Stimulated activated naive CD8-positive, alpha-beta T cell treated with anti-CD3 and anti-CD28 coated beads, Interleukin-15, amount 100 ng/mL, for 72 hours (primary cell): ENCODE data around the gene SMYD1.

Experiments used
- ATAC-seq: fragments of 150-1000 bp; cut with Tn5 transposase; 2 replicates; pipeline ENCODE4 v1.10.0; 2021; ENCODE audit warnings: mild to moderate bottlenecking, moderate library complexity
- DNase-seq, 2 donors: peaks; one replicate each; pipeline ENCODE4 v3.0.0; 2021 to 2022
- H3K27ac Mint-ChIP-seq, 2 donors: one replicate each; pipeline ENCODE4 v1.8.0; 2022; ENCODE audit warnings: mild to moderate bottlenecking in 2 of 2, mixed read lengths in 2 of 2, moderate library complexity in 2 of 2
- H3K27me3 Mint-ChIP-seq: one replicate; pipeline ENCODE4 v1.8.0; 2022; ENCODE audit warnings: mixed read lengths
- H3K4me1 Mint-ChIP-seq: one replicate; pipeline ENCODE4 v1.8.0; 2022; ENCODE audit warnings: mild to moderate bottlenecking, mixed read lengths
- H3K4me3 Mint-ChIP-seq, 2 donors: one replicate each; pipeline ENCODE4 v1.8.0; 2022; ENCODE audit warnings: mild to moderate bottlenecking in 2 of 2, mixed read lengths in 2 of 2, moderate library complexity in 1 of 2
- H3K9me3 Mint-ChIP-seq, 2 donors: one replicate each; pipeline ENCODE4 v1.8.0; 2022; ENCODE audit warnings: mixed read lengths in 2 of 2

Gene SMYD1

DNA sequence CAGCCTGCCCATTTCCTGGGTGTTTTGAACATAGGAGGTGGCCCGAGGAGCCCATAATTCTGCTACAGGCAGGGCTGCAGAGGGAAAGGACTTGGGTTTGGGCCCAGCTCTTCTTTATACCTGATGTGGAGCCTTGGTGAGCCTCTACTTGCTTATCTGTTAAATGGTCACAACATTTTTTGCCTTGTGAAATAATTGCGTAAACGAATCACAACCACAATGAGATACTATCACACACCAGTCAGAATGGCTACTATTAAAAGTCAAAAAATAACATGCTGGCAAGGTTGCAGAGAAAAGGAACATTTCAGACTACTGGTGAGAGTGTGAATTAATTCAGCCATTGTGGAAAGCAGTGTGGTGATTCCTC, 64.4 kb downstream of the SMYD1 start:
- ATAC-seq (no peak), DNase-seq (no peak)
- Mint-ChIP-seq H3K9me3 (no peaks in the 10 kb centered on the region), H3K27me3 (peaks cover 15% of the 10 kb centered on the region), H3K4me3 (no peak overlapping the region), H3K4me1 (no peaks in the 10 kb centered on the region), H3K27ac (no peak overlapping the region)

DNA sequence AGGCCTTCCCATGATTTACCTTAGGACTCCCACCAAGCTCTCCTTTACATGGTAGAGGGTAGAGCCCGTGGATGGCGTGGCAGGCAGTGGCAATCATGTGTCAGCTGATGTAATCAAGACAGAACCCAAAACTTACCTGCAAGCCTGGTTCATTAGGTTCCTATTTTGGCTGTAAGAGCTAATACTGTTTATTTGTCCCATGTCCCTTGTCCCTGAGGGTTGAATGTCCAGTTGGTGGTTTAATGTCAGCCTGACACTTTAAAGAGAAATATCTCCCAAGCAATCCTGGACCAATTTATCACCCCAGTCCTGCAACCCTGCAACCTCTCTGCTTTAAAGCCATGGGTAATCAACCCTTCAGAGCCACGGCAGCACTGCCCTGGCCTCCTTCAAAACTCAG, 66.2 kb downstream of the SMYD1 start:
- Mint-ChIP-seq H3K27me3 (peaks cover 17% of the 10 kb centered on the region), H3K9me3 (no peaks in the 10 kb centered on the region), H3K4me3 (no peak overlapping the region), H3K27ac (peak overlapping the region in 1 of 2 donors; percentile 37), H3K4me1 (no peaks in the 10 kb centered on the region)
- ATAC-seq = no peak
- no peak for DNase-seq

DNA sequence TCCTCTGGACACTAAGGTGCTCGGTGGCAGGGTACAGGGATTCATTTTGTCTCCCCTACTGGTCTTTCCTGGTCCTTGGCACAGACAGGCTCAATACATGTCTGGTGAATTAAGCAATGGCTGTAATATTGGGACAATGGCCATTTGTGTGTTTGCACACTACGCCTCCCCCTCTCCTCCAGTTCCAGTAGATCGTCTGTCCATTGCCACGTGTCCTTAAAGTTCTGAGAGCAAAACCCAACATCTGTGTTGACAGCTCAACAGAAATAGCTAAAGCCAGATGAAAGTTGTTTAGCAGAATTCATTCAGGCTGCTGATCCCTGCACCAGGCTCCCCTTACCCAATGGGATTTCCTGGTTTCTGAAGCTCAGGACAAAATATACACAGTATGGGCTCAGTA, 69.2 kb downstream of the SMYD1 start:
- peaks cover 1 to 3% of the 10 kb centered on the region in 2 donors for H3K9me3 Mint-ChIP-seq
- peaks cover 24% of the 10 kb centered on the region for H3K27me3 Mint-ChIP-seq
- ATAC-seq = no peak
- H3K27ac Mint-ChIP-seq = peak overlapping the region in 1 of 2 donors; percentile 36
- no peak for DNase-seq
- no peak overlapping the region for H3K4me3 Mint-ChIP-seq
- no peaks in the 10 kb centered on the region for H3K4me1 Mint-ChIP-seq

DNA sequence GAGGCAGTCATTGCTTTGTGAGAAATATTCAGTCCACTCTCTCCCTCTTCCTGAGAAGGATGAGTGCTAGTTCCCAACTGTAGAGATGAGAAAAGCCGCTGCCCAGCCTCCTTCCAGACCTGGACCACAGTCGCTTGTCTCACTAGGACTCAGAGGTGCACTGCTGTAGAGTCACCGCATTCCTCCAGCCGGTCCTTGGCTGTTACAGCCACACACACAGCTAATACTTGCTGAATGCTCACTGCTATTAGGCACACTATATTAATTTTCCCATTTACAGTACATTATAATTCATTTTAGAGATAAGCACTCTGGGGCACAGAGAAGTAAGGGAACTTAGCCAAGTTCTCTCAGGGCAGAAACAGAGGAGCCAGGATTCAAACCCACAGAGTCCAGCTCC, 70.2 kb downstream of the SMYD1 start:
- no peak overlapping the region for H3K27ac Mint-ChIP-seq
- peaks cover 25% of the 10 kb centered on the region for H3K27me3 Mint-ChIP-seq
- H3K9me3 Mint-ChIP-seq = peaks cover 4 to 6% of the 10 kb centered on the region in 2 donors
- no peak overlapping the region for H3K4me3 Mint-ChIP-seq
- ATAC-seq = no peak
- no peaks in the 10 kb centered on the region for H3K4me1 Mint-ChIP-seq
- DNase-seq = no peak

DNA sequence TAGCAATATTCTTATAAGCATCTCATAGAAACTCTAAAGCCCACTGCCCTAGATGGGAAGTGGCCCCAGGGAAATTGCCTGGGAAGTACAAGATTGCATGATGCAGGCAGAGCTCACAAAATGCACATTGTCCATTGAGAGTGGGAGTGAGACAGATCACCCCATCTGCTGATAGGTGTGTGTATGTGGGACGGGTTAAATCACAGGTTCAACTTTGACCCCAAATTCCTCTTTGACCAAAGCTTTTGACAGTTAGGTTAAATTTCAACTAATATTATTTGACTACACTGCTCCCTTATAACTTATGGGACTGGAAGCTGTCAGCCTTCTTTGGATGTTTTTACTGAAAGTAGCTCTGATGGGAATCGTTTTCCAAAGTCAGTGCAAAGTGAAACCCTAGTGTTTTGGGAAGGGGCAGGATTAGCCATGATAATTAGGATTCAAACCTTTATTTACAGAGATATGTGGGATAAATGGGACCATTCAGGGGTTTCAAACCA, 71.6 kb downstream of the SMYD1 start:
- DNase-seq = no peak
- peaks cover 39% of the 10 kb centered on the region for H3K27me3 Mint-ChIP-seq
- H3K4me1 Mint-ChIP-seq = no peaks in the 10 kb centered on the region
- H3K27ac Mint-ChIP-seq = no peak overlapping the region
- ATAC-seq = no peak
- H3K4me3 Mint-ChIP-seq = no peak overlapping the region
- peaks cover 4 to 6% of the 10 kb centered on the region in 2 donors for H3K9me3 Mint-ChIP-seq

DNA sequence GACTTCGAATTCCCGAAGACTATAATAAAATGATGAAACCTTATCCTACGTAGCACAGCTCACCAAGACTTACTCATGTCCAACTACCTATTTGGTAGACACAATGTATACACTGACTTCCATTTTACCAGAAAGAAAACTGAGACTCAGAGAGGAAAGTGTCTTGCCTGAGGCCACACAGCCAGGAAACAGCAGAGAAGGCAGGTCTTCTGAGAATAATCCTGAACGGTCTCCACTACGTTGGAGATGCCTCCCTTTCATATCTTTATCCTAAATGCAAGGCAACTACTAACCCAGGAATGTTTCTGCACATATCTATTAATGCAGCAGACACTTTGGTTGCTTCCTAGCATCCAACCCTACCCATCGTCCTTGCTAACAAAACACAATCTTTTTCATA, 72.2 kb downstream of the SMYD1 start:
- H3K9me3 Mint-ChIP-seq = peaks cover 4 to 6% of the 10 kb centered on the region in 2 donors
- peaks cover 39% of the 10 kb centered on the region for H3K27me3 Mint-ChIP-seq
- ATAC-seq (no peak), DNase-seq (no peak)
- H3K4me1 Mint-ChIP-seq = no peaks in the 10 kb centered on the region
- no peak overlapping the region for H3K27ac Mint-ChIP-seq
- no peak overlapping the region for H3K4me3 Mint-ChIP-seq

DNA sequence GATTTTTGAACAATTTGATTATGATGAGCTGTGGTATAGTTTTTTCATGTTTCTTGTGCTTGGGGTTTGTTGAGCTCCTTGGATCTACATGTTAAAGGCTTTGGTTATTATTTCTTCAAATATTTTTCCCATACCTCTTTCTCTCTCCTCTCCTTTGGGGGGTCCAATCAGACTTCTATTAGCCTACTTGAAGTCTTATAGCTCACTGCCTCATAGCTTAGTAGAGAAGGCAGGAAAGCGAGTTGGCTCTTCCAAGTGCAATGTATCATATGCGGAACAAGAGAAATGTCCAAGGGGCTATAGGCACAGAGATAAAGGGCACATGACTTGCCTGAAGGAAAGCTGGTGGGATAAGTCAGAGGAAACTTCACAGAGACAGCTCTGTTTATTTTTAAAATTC, 74.3 kb downstream of the SMYD1 start:
- ATAC-seq (no peak), DNase-seq (no peak)
- Mint-ChIP-seq H3K27me3 (peaks cover 24% of the 10 kb centered on the region), H3K4me3 (no peak overlapping the region), H3K27ac (no peak overlapping the region), H3K4me1 (no peaks in the 10 kb centered on the region), H3K9me3 (peaks cover 4 to 6% of the 10 kb centered on the region in 2 donors)

DNA sequence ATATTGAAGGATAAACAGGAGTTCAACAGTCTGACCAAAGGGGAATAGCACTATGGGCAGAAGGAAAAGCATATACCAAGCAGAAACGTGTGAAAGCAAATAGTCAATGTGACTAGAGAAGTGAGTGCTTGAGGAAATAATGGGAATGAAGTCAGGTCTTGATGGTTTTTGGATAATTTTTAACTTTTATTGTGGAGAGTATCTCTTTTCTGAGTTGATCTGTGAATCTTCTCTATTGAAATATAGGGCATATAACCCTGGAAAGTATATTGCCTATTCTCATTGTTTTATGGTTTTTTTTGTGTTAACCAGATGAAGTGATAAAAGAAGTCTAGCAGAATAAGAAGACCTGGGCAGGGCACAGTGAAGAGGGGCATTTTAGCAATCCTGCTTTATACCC, 76.6 kb downstream of the SMYD1 start:
- ATAC-seq (no peak), DNase-seq (no peak)
- Mint-ChIP-seq H3K4me1 (no peaks in the 10 kb centered on the region), H3K9me3 (peaks cover 19 to 24% of the 10 kb centered on the region in 2 donors), H3K27me3 (peaks cover 22% of the 10 kb centered on the region), H3K4me3 (no peak overlapping the region), H3K27ac (no peak overlapping the region)

DNA sequence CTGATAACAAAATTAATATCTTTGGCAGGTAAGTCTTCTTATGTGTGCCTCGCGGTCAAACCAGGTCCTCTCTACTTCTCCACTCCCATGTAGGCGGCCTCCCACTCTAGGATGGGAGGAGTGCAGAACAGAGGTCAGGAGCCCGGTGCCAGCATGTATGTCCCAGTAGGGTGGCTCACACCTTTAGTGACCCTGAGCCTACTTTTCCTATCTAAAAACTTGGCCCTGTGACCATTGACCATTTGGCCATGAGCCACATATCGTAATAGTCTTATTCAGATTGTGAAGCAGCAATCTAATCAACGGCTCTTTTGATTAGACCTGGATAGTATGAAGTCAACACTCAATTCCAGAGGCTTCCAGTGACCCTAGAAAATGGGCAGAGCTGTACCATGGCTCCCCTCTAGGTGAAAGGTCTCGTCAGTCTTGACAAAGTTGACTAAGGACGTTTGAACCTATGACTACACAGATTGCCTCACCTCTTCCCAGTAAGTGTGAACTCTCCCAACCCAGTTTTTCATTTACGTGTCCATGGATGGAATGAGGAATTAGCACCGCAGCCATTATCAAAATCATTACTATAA, 77.4 kb downstream of the SMYD1 start:
- no peak overlapping the region for H3K27ac Mint-ChIP-seq
- H3K9me3 Mint-ChIP-seq = peaks cover 21 to 28% of the 10 kb centered on the region in 2 donors
- H3K4me3 Mint-ChIP-seq = no peak overlapping the region
- peaks cover 22% of the 10 kb centered on the region for H3K27me3 Mint-ChIP-seq
- no peaks in the 10 kb centered on the region for H3K4me1 Mint-ChIP-seq
- no peak for ATAC-seq
- DNase-seq = no peak

DNA sequence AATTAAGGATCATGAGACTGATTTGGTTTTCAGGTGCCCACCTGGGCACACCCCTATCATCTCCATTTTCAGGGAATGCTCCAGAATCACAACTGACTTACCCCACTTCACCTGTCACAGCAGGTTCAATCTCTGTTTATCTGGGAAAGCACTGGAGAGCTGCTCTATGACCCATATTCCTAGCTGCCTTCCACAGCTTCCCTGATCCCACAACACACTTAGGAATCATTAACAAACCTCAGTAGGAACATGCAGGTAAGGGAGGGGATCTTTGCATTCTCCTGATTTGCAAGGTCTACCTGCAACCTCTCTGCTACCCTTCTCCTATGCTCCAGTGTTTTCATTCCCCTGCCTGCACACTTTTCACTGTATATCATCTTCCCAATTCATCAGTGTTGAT, 79.0 kb downstream of the SMYD1 start:
- DNase-seq = no peak
- H3K4me1 Mint-ChIP-seq = no peaks in the 10 kb centered on the region
- H3K27ac Mint-ChIP-seq = no peak overlapping the region
- H3K9me3 Mint-ChIP-seq = peaks cover 21 to 27% of the 10 kb centered on the region in 2 donors
- H3K4me3 Mint-ChIP-seq = no peak overlapping the region
- H3K27me3 Mint-ChIP-seq = peaks cover 15% of the 10 kb centered on the region
- ATAC-seq = no peak

DNA sequence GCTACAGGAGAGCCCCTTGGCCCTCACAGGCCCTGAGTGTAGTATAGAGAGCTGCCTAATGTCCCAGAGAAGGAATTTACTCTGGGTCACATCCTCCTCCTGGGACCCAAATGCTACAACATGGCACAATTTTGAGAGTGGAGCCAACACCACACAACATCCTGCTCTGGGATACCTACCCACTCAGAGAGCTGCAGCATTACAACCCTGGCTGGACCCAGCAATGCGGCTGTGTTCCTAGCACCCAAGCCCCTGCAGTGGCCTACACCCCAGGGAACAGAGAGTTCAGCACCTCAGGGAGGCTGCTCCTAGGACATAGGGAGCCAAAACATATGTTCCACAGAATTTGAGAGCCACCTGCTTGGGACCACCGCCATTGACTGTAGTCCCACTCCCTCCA, 79.5 kb downstream of the SMYD1 start:
- Mint-ChIP-seq H3K4me3 (no peak overlapping the region), H3K27ac (peak overlapping the region in 1 of 2 donors; percentile 38), H3K9me3 (peaks cover 22 to 26% of the 10 kb centered on the region in 2 donors), H3K4me1 (no peaks in the 10 kb centered on the region), H3K27me3 (peaks cover 15% of the 10 kb centered on the region)
- DNase-seq = no peak
- ATAC-seq = no peak

DNA sequence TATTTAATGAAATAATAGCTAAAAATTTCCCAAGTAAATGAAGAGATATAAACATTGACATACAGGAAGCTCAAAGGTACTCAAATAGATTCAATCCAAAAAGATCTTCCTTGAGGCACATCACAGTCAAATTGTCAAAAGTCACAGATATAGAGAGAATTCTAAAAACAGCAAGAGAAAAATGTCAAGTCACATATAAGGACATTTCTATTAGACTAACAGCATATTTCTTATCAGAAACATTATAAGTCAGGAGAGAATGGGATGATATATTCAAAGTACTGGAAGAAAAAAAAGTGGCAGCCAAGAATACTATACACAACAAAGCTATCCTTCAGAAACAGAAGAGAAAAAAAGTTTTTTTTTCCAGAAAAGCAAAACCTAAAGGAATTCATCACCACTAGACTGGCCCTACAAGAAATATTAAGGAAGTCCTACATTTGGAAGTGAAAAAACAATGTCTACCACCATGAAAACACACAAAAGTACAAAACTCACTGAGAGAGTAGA, 81.4 kb downstream of the SMYD1 start:
- peaks cover 3% of the 10 kb centered on the region for H3K27me3 Mint-ChIP-seq
- no peaks in the 10 kb centered on the region for H3K4me1 Mint-ChIP-seq
- DNase-seq (no peak), ATAC-seq (no peak)
- peaks cover 27 to 33% of the 10 kb centered on the region in 2 donors for H3K9me3 Mint-ChIP-seq
- H3K27ac Mint-ChIP-seq = peak overlapping the region in 1 of 2 donors; percentile 1
- no peak overlapping the region for H3K4me3 Mint-ChIP-seq

DNA sequence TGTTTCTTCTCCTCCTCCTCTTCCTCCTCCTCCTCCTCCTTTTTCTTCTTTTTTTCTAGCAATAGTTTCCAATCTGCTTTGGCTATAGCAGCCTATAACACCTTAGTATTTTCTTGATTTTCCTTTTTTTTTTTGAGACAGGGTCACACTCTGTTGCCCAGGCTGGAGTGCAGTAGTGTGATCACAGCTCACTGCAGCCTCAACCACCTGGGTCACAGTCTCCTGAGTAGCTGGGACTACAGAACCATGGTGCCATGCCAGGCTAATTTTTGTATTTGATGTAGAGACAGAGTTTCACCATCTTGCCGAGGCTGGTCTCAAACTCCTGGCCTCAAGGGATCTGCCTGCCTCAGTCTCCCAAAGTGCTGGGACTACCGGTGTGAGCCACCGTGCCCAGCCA, 91.9 kb downstream of the SMYD1 start:
- Mint-ChIP-seq H3K27ac (no peak overlapping the region), H3K27me3 (no peaks in the 10 kb centered on the region), H3K9me3 (no peaks in the 10 kb centered on the region), H3K4me1 (no peaks in the 10 kb centered on the region), H3K4me3 (no peak overlapping the region)
- DNase-seq (no peak), ATAC-seq (no peak)

DNA sequence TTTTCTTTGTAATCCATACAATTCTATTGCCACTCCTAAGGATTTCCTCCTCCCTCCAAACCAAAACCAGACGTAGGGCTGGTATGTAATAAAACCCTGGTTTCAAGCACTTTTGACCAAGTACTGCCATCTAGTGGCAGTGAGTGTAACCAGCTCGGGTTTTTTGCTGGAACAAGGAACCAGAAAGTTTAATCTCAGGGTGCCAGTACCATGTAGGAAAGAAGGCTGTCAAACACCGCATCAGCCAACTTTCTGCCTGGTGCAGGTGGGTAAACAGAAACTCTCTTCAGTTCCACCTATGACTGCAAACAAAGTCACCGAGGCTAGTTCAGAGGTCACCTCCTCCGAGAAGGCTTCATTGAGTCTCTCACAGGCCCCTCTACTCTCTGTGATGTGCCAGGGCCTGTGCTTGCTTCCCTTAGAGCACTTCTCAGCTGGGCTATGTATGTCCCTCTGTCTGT, 92.4 kb downstream of the SMYD1 start:
- Mint-ChIP-seq H3K27ac (no peak overlapping the region), H3K4me3 (no peak overlapping the region), H3K27me3 (no peaks in the 10 kb centered on the region), H3K4me1 (no peaks in the 10 kb centered on the region), H3K9me3 (no peaks in the 10 kb centered on the region)
- peak; percentile 60 for ATAC-seq
- peak; percentile 39 to 53 for DNase-seq

DNA sequence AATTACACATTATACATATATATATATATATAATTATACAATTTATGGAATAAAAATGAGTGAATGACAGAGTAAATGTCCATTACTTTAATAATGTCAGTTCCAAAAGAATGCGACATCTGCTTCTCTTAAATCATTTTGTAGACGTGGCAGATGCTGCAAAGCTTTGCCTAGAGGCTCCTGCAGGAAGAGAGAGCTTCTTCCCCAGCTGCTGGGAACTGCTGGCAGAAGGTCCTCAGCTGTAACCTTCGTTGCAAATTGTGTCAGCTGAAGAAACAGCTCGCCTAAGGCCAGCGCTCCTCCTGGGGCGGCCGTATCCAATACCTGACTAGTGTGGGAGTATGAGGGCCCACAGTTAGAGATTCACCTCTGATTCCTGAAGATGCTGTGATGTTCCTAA, 92.9 kb downstream of the SMYD1 start:
- Mint-ChIP-seq H3K27me3 (no peaks in the 10 kb centered on the region), H3K27ac (no peak overlapping the region), H3K4me1 (no peaks in the 10 kb centered on the region), H3K9me3 (no peaks in the 10 kb centered on the region), H3K4me3 (no peak overlapping the region)
- DNase-seq = no peak
- no peak for ATAC-seq

DNA sequence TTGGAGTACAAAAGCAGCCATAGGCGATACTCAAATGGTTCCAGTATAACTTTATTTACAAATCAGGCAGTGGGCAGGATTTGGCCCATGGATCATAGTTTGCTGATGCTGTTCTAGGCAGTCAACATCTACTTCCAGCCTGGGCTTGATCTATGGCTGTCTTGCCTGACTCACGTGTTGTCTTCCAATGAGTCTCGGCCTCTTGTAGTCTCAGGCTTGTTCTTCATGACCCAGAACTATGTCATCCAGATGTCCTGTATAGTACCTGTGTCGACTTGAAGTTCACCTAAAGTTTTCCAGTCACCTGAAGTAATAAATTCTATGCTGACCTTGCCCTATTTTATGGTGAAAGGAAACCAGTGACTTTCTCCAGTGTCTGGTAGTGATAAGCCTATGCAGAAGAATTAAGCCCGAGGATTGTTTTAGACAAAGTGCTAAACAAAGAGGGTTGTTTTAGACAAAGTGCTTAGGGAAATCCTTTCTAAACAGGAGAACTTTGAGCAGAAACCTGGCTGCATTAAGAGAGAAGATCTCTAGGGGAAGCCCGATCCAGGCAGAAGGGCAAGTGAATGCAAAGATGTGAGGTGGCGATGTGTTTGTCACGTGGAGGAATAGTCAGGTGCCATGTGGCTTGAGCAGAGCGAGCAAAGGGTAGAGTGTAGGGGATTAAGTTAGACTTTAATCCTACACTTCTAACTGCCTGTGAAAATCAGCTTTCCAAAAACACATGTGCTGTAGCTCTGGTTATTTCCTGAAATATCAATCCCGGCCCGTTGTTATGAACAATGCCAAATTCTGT, 94.0 kb downstream of the SMYD1 start:
- H3K9me3 Mint-ChIP-seq = no peaks in the 10 kb centered on the region
- H3K27me3 Mint-ChIP-seq = no peaks in the 10 kb centered on the region
- no peak for DNase-seq
- no peak overlapping the region for H3K4me3 Mint-ChIP-seq
- no peak overlapping the region for H3K27ac Mint-ChIP-seq
- ATAC-seq = no peak
- no peaks in the 10 kb centered on the region for H3K4me1 Mint-ChIP-seq
